ENCODE data around the gene ACVR1B.

Gene ACVR1B

GRCh38 chr12:51917746-51918453 is 33.6 kb upstream of the ACVR1B start:
- DNase-seq: no peak

- no peak for DNase-seq
Observed at GRCh38 chr12:51920046-51920445, 31.5 kb upstream of the ACVR1B start.

DNA sequence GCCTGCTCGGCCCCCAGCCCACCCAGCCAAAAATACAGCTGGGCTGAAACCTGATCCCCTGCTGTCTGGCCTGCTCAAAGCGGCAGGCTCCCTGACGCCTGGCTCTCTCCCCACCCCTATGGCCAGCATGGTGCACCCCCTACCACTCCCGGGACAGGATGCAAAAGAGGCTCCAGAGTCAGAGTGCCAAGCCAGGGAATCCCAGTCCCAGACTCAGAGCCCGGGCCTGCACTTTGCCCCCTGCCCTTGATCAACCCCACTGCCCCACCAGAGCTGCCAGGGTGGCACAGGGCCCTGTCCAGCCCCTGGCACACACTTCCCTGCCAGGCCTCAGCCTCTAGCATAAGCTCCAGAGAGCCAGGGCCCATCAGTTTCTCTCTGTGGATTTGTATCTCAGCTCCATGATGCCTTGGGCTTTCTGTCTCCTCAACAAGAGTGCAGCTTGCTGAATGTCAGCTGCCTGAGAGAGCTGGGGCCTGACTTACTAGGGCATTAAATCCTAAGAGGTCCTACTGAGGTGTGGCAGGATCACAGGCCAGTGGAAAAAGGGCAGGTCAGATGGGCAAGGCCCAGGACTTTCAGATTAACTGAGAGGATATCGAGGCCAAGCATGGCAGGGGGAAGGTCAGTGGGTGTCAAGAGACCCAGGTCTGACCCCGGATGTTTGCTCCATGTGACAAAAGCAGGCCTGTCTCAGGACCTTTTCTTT is 30.3 kb upstream of the ACVR1B start:
- DNase-seq: no peak

- no peak for DNase-seq
Observed at GRCh38 chr12:51922146-51922545, 29.4 kb upstream of the ACVR1B start.

DNA sequence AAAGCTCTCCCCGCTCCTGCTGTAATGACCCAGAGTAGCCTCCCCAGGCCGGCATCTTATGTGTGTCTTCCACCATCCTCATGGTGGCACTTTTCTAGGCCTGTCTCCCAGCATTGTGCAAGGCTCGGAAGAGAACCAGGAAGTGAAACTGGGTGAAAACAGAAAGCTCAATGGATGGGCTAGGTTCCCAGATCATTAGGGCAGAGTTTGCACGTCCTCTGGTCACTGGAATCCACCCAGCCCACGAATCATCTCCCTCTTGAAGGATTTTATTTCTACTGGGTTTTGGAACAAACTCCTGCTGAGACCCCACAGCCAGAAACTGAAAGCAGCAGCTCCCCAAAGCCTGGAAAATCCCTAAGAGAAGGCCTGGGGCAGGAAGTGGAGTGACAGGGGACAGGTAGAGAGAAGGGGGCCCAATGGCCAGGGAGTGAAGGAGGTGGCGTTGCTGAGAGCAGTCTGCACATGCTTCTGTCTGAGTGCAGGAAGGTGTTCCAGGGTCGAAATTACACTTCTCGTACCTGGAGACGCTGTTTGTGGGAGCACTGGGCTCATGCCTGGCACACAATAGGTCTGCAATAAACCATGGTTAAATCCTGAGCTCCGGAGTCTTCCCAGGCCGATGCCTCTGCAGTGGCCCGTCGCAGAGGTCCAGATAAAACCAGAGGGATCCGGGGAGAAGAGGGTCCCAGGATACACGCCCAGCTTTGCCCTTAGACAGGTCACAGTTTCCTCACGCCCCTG is 28.6 kb upstream of the ACVR1B start:
- DNase-seq: no peak

DNA sequence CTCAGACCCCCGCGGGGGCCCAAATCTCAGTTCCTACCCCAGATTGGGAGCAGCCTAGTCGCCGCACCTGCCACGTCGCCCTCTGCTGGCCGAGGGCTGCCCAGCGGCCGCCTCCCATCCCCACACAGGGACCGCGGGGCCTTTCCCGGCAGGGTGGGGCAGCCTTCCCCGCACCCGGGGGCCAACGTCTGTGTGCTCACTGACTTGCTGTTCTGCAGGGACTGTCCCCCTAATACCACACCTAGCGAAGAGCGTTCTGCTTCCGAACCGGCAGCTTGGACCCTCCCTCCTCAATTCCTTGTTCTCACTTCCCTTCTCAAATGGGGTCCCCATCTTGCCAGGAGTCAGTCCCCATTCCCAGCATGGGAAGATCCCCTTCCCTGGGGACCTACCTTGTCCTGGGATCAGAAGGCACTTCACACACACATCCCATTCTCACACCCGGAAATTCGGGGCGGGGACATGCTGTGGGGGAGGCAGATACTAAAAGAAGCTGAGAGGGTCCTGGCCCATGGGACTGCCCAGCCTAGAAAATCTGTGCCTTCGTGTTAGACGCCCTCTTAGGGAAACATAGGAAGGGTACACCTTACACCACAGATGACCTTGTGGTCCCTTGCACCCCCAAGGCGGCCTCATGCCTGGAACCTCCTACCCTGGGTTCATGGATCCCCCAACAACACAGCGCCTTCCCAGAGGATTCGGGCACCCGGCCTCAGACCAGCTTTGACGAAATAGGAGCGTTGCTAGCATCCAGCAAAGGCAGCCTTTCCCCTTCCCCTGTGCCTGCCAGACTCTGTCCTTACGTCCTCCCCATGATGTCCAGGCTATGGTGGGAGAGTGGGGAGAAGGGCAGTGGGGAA is 27.8 kb upstream of the ACVR1B start:
- peak; percentile 22 to 45 for DNase-seq

DNA sequence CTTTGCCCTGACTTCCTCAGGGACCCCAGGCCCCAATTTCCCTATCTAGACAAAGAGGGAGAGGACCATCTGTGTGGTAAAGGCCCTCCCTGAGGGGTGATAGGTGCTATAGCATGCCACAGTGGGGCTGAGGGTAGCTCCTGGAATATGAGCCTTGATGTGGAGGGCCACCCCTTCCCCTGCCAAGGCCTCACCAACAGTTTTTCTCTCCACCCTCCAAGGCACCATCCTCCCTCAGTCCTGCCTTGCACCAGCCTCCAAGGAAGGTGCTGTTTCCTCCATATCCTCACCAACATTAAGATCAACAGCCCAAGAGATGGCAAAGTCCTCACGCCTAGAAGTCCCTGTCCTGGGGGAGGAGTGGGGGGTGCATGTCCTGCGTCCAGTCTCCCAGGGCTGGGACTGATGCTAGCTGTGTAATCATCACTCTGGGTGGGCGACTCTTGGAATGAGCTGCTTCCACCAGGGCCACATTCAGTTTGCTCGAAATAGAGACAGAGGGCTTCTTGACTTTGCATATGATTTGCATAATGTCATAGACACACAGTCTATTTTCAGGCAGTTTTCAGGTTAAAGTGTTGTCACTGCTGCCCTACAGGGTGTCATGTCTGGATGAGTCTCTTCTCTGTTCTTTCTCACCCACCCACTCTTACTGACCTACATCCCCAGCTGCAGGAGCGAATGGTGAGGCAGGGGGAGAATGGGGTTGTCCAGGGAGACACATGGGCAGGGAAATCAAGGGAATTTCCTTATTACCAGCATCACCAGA is 26.8 kb upstream of the ACVR1B start:
- DNase-seq: no peak

- no peak for DNase-seq
Observed at GRCh38 chr12:51925346-51926063, 26.0 kb upstream of the ACVR1B start.

DNA sequence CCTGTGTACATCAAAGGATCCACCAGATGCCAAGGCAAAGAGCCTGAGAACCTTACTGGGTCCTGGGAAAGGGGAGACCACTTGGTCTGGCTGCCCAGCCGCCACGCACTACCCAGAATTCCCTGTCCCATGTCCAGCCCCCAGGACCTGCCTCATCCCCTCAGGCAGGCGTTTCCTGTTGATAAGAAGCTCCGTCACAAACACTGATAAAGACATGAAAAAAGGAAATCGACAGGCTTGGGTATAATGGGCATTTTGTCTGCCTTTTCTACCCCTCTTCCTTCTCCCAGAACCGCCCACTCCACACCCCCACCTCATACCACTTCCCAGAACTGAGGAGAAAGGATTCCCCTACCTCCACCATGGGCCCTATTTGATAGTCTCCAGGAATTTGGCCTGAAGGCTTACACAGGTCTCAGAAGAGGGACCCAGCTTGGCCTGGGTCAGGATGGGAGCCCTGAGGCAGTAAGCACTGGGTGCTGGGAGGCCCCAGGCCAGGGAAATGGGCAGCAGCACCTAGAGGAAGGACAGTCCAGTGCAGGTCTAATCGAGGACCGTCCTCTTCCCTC is 25.4 kb upstream of the ACVR1B start:
- DNase-seq: no peak

GRCh38 chr12:51926718-51927117 is 24.8 kb upstream of the ACVR1B start:
- DNase-seq: no peak

DNA sequence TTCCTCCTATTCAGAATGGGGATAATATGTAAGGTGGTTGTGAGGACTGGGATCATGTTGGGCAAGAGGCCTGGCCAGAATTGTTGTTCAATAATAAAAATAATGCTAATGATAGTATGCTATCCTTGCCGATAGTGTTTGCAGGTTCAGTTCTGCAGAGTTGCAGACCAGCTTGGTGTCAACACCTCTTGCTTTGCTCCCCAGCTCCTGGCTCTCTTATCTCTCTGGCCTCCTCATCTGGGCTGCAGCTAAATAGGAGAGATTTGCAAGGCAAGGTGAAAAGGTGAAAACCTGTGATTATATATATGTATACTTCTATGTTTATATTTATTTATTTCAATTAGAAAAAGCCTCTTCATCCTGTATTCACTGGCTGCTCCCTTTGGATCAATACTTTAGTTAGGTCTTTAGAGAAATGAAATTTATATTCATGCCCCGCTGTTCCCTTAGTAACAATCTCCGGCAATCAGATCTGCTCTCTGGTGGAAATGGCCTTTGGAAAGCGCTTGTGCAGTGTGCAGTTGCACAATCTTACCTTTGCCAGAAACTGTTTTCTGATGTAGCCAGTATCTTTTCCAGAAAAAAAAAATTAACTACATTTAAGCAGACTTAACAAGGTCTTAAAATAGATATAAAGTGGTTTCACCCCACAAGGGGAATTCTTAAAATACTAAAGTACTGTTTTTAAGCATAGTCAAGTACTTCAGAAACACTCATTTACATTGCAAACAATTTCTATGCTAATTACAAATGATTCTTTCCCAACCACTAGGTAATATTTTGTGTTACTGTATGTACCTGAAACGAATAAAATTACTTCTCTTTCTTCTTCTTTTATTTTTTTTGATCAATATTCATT is 19.1 kb upstream of the ACVR1B start:
- no peak for DNase-seq

DNA sequence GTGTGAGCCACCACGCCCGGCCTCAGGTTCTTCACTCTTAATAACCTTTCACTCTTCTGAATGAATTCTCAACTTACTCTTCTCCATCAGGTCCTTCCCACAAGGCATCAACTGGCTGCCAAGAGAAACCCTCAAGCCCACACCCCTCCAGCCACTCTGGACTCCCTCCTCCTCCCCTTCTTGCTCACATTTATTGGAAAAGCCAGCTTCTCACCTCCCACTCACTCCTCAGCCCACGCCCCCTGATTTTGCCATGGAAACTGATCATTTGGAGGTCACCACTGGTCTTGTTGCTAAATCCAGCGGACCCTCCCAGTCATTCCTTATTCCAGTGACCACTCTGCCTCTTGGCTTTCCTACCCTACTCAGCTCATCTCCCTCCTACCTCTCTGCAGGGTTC is 17.4 kb upstream of the ACVR1B start:
- DNase-seq: no peak

- no peak for DNase-seq
Observed at GRCh38 chr12:51937926-51938325, 13.6 kb upstream of the ACVR1B start.

- no peak for DNase-seq
Observed at GRCh38 chr12:51938726-51939125, 12.8 kb upstream of the ACVR1B start.

GRCh38 chr12:51941011-51941581 is 10.4 kb upstream of the ACVR1B start:
- no peak for DNase-seq

- DNase-seq: no peak
Observed at GRCh38 chr12:51941604-51942003, 9.9 kb upstream of the ACVR1B start.

GRCh38 chr12:51942056-51942455 is 9.4 kb upstream of the ACVR1B start:
- no peak for DNase-seq

DNA sequence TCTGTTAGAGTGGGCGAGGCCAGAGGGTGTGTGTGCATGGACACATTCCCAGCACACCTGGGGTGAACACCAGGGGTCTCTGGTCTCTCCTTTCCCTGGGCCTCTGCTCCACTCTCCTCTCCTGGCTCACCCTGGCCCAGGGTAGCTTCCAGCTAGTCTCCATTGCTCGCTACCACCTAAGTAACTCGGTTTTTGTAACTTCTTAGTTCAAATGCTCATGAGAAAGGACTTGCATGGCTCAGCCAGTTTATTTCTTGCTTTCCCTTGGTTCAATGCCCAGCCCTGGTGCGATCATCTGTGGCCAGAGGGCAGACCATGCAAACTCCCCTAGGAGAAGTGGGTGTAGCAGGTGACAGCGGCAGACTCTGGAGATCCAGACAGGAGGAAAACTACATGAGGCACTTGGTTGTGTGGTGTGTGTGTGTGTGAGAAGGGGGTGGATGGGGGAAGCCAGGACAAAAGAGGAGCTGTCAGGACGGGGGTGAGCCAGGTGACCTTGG is 8.9 kb upstream of the ACVR1B start:
- no peak for DNase-seq

DNA sequence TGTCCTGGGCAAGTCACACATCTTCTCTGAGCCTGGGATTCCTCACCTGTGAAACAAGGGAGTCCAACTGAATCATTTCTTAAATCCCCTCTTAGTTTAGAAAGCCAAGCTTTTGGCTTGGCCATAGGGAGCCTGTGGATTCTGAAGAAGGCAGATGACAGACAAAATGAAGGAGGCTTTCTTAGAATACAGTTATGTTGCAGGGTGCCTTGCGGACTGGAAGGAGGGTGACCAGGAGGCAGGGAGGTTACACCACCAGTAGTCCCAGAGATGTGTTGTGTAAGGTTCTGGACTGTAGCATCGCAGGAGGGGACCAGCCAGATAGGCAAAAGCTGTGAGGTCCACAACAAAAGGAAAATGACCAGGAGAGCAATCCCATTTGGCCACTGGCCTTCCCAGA is 8.2 kb upstream of the ACVR1B start:
- DNase-seq: no peak
